GM19239 (cell line): ENCODE measurements around the gene ASAP2.
"Not testable (repeated sequence)": the region's sequence is repeated elsewhere in the genome, so short reads cannot be mapped to it uniquely, and the experiment has no call there.

Experiments
- DNase-seq: peaks from one replicate; pipeline ENCODE4 v3.0.0; 2011; ENCODE audit warnings: low spot score; ENCODE audit not compliant: insufficient read length
- FAIRE-seq: peaks from 2 replicates; lab custom pipeline; 2011; peaks lifted over from hg19 to GRCh38; lab: Jason Lieb, UNC

The ASAP2 gene

DNA sequence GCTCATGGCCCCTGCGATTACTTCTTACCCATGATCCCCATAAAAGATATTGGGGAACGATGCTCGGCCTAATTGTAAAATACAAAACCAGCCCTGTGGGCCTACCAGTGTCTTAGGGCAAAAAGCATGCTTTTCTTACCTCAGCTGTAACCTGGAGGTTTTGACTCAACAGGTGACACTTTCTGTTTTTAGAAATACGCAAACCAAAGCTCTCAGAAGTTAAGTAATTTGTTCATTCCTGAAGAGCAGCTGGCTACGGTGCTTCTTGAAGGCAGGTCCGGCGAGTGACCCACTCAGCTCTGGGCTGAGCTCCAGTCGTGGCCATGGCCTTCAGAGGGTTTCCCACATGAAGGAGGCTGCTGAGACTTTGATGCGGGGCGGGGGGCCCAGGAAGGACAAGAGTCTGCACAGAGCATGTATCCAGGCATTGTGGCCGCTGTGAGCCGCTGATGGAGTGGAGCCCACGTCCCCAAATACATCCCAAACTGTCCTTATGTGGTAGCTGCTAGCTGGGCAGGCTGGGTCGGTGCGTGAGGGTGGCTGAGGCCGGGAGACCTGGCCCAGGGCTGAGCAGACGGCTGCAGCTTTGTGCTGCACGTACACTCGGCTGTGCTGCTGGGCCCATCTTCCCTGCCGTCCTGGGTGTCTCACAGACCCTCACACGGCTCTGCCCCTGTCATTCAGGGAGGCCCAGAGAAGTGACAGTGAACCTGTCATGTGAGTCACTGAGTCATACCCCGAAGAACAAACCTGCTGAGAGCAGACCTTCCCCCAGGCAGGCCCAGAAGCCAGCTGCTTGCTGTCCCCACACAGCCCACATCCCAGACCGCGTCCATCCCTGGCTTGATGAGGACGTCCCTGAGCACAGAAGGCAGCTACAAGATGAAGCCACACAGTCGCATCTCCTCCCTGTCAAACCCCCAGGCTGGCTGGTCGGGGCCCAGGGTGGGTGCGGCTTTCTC lies 182.6 kb downstream of the ASAP2 start:
- DNase-seq (no peak), FAIRE-seq (no peak)

DNA sequence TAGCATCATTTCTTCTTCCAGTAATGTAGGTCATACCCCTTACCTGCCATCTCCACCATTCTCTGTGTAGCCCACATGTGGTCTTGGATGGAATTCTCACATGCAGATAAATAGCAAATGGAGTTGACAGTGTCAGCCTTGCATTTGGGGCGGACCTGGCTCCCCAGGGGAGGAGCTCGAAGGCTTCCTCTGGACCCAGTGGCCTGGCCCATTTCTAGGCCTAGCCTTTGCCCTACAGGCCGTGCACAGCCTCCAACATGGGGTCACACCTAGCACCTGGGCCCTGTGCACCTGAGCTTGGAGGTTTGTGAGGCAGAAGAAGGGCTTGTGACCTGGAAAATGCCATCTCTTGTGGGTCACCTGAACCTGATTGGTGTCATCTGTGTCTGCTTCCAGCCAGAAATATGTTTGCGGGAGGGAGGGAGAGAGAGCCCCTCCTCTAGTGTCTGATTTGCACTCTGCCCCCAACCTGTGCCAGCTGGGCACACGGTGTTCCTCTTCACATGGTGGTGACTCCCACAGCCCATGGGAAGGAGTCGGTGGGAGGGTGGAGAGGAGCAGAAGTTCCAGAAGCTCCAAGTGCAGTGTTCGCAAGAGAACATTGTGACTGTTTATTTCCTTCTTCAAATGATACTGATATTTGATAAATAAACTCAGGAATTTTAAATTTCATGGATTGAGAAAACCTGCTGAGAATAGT lies 183.7 kb downstream of the ASAP2 start:
- FAIRE-seq = no peak
- DNase-seq = no peak

DNA sequence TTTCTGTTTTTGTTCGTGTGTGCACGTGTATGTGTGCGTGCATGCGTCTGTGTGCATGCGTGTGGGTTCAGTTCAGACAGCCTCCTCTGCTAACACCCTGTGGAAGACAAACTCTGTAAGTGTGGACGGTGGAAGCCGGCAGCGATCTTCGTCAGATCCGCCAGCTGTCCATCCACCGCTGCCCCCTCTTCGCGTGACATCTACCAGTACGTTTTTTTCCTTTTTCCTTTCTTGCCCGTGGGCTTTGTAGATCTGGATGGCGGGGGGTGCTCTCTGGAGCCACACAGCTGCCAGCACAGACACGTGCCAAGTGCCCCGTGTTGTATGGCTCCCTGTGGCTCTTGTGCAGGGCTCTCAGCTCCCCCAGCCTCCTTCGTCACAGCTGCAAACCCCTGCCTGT lies 184.4 kb downstream of the ASAP2 start:
- FAIRE-seq (no peak), DNase-seq (no peak)

DNA sequence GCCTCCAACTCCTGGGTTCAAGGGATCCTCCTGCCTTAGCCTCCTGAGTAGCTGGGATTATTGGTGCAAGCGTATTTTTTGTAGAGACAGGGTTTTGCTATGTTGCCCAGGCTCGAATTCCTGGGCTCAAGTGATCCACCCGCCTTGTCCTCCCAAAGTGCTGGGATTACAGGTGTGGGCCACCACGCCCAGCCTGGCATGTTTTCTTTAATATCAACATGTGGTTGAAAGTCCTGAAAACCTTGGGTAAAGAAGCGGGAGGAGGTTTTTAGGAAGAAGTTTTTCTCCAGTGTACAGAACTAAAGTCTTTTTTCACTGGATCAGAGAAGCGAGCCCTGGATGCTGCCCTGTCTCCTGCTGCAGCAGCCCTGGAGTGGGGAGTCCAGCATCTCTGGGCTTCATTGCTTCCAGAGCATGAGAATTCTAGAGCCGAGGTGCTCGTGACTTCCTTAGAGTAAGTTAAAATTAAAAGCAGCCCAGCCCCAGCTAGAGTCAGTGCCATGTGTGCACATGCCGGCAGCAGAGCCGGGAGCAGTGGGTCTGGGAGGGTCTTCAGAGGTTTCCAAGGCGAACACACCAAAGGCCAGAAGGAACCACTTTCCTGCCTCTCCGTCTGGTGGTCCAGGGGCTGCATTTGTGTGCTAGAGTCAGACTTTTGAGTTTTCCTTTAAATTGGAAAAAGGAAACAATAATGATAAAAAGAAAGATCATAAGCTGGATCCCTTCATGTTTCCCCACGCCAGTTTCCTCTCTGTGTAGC lies 185.5 kb downstream of the ASAP2 start:
- no peak for FAIRE-seq

DNA sequence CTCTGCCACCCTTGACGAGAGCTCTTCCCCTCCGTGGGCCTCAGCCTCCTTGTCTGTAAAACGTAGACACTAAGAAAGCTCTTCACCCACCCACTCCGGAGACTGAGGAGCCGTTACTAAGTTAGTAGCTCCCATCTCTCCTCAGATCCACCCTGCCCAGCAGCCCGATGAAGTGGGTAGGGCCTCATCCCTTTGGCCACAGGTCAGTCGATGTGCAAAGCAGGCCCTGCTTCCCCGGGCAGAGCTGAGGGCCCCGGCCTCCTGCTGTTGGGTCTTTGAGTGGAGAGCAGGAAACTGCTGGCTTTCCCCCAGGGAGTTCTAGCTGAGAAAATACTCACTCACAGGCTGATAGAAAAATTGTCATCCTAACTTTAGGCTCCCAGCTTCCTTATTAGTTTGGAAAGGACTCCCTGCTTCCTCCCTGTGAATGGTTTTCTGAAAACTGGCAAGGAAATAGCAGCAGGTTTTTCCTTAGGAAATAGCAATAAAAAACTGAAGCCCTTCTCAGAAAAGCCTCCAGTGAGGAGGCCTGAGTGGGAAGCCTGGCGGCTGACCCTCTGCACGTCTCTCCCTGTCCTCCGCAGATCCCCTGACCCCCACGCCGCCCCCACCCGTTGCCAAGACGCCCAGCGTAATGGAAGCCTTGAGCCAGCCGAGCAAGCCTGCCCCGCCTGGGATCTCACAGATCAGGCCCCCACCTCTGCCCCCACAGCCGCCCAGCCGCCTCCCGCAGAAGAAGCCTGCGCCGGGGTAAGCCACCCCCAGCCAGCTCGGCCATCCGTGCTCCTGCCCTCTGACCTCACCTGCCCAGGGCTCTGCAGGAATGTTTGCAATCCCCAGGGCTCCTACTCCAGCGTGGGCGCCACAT lies 186.5 kb downstream of the ASAP2 start:
- no peak for DNase-seq
- FAIRE-seq = no peak

More for the DNA sequence above, 185.5 kb downstream of the ASAP2 start:
- DNase-seq = no peak

DNA sequence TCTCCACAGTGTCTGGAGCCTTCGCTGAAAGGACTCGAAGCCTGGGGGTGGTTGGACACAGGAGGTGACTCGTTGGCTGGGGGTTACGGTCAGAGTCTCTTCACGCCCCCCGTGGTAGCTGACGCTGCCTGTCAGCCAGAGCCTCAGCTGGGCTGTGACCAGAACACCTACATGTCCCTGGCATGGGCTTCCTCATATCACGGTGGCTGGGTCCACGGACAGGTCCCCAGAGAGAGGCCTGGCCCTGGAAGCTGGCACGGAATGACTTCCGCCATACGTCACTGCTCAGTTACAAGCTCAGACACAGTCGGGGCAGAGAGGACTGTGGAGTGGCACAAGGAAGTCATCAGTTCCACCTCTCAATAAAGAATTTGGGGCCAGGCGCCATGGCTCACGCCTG lies 188.2 kb downstream of the ASAP2 start:
- DNase-seq (no peak), FAIRE-seq (no peak)

DNA sequence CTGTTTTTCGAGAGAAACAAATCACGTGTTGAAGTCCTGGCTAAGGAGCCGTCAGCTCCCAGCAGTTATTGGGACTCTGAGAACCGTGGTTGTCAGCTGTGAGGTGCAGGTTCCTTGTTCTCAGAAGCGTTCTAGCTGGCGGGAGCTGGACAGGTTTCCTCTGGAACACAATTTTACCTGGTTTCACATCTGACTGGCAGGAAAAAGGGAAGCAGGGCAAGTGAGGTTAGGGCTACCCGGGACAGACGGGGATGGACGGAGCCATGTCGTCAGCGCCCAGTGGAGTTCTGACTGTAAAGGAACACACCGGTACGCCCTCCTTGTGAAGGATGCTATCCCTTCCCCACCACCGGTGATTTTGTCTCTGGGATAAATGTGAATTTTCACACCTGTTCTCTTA lies 190.6 kb downstream of the ASAP2 start:
- no peak for DNase-seq
- FAIRE-seq = no peak

DNA sequence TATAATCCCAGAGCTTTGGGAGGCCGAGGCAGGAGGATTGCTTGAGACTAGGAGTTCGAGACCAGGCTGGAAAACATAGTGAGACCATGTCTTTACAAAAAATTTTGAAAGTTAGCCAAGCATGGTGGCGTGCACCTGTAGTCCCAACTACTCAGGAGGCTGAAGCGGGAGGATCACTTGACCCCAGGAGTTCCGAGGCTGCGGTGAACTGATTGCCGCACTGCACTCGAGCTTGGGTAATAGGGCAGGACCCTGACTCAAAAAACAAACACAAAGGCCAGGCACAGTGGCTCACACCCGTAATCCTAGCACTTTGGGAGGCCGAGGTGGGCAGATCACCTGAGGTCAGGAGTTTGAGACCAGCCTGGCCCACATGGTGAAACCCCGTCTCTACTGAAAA lies 191.6 kb downstream of the ASAP2 start:
- not testable (repeated sequence) for FAIRE-seq, DNase-seq

DNA sequence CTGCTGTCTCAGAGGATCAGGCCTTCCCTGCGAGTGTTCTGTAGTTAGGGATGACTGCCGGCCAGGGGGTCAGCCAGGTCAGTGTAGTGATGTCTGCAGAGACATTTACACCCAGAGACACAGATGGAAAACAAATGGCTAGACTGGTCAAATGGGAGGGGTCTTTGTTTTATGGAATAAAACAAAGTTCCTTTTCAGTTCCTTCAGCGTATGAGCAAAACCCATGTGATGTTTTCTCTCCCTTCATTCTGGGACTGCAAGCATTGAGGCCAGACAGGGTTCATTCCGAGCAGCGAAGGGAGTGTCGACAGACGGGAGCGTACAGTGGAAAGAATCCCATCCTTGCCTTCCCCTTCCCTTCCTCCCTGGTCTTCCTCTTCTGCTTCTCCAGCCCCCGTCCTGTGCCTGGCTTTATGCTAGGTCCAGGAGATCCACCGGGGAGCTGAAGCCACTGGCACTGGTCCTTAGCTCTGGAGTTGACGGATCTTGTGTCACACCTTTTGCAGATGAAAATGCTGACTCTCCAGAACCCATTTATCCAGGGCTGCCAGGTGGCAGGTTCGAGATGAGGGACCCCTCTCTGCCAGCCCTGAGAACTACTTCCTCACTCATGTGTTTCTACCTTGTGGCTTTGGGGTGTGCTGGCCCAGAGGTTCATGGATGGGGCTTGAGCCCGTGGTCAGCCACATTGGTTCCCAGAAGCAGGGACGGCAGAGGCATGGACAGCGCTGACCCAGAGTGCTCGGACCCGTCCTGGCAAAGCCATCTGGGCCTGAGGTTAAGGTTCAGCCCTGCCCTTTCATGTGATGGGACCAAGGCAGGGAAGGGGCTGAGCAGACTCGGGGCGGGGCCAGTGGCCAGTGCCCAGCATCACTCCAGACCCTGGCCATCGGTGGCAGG lies 192.5 kb downstream of the ASAP2 start:
- FAIRE-seq (no peak), DNase-seq (no peak)

DNA sequence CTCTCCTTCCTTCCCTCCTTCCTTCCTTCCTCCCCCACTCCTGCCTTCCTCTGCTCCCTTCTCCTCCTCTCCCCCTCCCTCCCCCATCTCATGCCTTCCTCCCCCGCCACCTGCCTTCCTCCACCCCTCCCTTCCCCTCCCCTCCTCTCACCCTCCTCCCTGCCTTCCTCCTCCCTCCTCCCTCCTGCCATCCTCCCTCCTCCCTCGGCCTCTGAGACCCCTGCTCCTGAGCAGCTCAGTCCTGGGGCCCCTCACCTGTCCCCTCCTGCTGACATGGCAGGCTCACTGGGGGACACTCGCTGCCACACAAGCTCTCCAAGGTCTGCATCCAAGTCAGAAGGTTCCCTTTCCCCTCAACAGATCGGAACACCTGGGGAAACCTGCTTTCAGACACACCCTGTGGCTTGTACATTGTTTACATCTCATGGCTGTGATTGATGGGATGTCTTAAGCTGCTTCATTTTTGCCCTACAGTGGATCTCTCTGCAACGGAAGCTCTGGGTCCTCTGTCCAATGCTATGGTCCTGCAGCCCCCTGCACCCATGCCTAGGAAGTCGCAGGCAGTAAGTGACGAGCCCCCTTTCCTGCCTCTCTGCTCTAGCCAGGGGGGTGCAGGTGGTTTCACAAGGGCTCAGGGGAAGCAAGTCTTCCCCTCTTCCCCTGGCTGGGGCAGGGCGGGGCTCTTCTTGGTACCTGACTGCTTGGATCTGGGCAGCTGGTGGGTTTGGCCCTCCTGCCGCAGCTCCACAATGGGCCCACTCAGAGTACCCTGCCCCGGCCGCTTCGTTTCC lies 193.9 kb downstream of the ASAP2 start:
- FAIRE-seq = no peak
- no peak for DNase-seq

DNA sequence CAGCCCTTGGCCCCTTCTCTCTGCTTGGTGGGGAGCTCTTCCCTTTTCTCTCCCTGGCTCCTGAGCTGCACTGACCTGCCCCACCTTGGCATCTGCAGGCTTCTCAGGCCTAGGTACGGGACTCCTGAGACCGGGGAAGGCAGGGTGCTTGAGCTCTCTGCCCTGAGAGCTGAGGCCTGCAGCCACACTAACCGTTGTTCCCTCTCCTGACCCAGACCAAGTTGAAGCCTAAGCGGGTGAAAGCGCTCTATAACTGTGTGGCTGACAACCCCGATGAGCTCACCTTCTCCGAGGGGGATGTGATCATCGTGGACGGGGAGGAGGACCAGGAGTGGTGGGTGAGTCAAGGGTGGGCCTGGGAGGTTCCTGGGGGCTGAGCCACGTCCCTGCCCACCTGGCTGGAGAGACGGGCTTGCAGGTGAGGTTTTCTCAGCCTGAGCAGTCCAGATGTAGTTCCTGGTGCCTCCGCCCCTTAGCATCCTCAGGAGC lies 194.5 kb downstream of the ASAP2 start:
- DNase-seq (no peak), FAIRE-seq (no peak)

DNA sequence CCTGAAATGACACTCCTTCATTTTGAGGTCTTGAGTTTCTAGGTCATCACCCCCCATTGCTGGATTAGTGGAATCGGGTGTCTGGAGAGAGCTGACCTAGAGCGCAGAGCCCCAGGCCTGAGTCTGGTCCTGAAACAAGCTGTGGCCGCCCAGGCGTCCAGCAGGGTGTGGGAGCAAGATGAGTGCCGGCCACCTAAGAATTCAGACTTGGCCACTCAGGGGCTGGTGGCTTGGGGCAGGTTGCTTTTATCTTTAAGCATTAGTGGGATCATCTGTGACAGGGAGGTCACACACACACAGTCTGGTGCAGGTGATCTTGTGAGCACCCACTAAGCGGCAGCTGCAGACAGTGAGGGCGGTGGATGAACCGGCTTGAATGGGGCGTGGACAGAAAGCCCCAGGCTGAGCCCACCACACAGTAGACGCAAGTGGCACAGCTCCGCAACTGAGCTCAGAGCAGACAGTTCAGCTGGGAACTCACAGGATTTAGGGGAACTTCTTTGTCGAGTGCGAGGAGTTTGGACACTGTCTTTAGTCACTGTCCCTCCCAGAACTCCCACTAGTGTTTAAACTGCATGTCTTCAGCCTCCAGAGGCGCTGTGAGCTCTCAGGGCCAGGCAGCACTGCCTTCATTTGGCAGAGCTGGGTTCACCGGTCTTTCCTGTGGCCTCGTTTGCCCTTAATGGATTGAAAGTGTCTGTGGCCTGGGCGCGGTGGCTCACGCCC lies 195.2 kb downstream of the ASAP2 start:
- no peak for FAIRE-seq
- DNase-seq = no peak

DNA sequence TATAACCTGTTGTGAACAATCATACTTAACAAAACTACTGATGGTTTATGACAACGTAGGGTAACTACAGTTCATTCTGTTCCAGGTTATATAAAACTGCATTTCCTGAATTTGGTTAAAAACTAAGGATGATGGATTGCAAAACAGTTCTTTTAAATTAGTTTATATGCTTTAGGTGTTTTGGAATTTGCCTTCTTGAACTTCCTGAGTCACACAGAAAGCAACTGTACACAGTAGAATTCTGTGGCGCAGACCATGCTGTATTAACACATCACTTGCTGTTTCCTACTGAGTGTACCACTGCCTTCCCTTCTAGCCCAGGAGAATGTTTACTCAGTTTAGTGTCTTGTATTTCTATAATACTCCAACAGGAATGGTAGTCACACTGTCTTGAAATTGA lies 197.3 kb downstream of the ASAP2 start:
- FAIRE-seq (no peak), DNase-seq (no peak)

DNA sequence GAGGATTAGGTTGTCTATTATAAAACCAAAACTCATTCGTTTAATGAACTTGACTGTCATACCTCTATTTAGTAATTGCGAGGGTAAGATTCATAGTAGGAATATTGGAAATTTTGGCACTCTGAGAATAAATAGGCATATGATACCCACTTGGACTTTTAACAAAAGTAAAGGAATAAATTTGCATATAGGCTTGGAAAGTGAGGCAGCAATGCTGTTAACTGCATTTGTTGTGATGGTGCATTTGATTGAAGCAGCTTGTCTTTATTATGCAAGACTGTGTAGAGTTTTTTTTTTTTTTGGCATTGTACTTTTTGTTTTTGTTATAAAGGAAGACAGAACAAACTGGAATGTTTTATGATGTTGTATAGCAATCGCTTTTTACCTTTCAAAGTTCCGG lies 197.8 kb downstream of the ASAP2 start:
- DNase-seq (no peak), FAIRE-seq (no peak)

DNA sequence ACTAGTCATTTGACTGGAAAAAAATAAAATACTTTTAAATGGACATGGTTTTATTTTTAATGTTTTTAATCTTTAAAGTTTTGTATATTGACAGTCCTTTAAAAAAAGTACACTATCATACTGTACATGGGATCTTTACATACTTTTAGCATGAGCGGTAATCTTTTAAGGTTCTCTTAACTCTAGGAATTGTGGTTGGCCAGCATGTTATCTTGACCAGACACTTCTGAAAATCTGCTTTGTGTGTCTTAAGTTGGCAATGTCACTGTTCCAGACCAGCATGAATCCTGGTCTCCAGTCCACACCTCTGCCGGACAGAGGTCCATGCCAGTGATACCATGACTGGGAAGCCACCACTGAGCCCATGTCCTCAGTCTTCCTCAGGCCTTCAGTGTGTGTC lies 199.0 kb downstream of the ASAP2 start:
- FAIRE-seq (no peak), DNase-seq (no peak)

DNA sequence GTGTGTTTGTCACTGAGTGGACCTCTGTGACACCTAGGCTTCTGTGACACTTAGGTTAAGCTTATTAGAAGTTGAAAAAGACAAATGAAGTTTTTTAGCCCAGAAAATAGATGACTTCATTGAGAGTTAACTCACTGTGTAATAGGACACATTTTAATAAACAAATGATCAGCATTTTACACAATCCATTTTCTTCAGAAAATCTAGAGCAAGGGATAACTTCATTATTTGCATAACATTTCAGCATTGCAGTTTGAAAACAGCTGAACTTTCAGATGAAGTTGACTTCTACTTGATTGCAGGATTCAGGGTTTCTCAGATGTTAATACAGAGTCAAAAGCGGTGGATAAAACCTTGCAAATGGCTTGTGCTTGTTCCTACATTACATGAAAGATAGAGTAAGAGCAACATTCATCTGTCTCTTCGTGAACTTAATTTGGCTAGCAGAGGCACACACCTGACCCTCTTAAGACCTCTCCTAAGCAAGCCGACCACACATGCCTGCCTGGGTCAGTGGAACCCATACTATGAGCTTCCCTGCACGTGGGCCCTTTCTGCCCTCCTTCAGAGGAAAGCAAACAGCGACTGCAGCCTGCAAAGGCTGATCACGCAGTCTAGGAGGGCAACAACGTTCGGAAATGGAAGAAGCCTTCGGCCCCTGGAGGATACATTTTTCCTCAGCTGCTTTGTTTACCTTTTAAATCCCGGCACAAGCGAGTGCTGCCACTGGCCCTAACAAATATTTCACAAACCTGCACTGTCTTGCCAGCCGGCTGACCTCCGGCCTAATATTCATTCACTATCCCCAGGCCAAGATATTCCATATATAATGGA lies 200.1 kb downstream of the ASAP2 start:
- FAIRE-seq (no peak), DNase-seq (no peak)
